ENCODE data around the gene RDX. TPM values are rescaled to one million over a fixed set of nuclear protein-coding genes. Genes with fewer than 3 reads are reported as not detected.

Gene RDX
- total and polyA plus RNA-seq, 2 of the 13 experiments (the other 11 are each of a cell fraction or from before 2014, with no cell fraction given) = 20.7 to 63.1 TPM

DNA sequence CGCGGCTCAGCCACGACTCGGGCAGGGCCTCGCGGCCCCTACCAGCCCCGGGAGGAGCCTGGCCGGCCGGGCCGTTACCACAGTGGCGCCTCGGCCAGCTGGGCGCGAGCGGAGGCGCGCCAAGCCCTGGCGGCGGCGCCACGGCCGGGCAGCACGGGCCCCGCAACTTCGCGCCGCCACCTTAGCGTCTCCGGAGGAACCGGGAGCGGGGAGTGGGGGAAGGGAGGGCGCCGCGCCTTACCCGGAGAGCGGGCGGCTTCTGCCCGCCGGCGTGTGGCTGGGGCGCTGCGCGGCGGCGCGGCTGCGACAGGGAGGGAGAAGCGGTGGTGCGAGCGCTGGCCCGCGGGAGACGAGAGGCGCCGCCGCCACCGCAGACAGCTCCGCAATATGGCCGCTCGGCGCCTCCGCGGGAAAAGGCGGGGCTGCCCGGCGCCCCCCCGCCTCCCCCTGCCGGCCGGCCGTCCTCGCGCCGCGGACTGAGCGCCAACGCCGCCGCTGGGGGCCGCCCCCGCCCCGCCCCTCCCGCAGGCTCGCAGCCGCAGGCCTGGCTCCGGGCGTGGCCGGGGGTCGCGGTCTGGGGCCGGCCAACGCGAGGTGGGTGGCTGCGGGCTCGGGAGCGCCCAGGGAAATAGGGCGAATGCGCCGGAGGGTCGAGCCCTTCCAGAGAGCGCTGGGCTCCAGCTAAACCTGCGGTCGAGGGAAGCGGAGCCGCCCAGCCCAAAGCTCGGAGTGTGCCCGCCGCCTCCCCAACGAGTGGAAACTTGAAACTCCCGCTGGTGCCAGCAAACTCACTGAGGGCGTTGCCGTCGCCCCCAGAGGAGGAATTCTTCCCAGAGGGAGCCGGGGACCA, at the start of gene RDX (continued):
- TF ChIP-seq, protein P1, sequence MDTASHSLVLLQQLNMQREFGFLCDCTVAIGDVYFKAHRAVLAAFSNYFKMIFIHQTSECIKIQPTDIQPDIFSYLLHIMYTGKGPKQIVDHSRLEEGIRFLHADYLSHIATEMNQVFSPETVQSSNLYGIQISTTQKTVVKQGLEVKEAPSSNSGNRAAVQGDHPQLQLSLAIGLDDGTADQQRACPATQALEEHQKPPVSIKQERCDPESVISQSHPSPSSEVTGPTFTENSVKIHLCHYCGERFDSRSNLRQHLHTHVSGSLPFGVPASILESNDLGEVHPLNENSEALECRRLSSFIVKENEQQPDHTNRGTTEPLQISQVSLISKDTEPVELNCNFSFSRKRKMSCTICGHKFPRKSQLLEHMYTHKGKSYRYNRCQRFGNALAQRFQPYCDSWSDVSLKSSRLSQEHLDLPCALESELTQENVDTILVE (CRISPR knock-in tag; IDR thresholded peaks at IDR 0.05) = no peak
- TF ChIP-seq NFE2L2 (IDR thresholded peaks at IDR 0.05; ENCODE audit: low read length) (no peak), ZNF569 (CRISPR knock-in tag; IDR thresholded peaks at IDR 0.05; ENCODE audit: borderline replicate concordance) (no peak), SP5 (CRISPR knock-in tag; IDR thresholded peaks at IDR 0.05; ENCODE audit: borderline replicate concordance, low read depth) (0 out of 2 replicates have a peak, but pooled peaks have one; percentile 22), KLF13 (CRISPR knock-in tag; IDR thresholded peaks at IDR 0.05) (no peak), ZFP36L2 (CRISPR knock-in tag; IDR thresholded peaks at IDR 0.05) (no peak), FOXP1 (IDR thresholded peaks at IDR 0.05) (no peak), FOXP1 (CRISPR knock-in tag; IDR thresholded peaks at IDR 0.05) (no peak), PRPF4 (IDR thresholded peaks at IDR 0.05; ENCODE audit: low read depth, low read length, poor library complexity, severe bottlenecking) (no peak), ZNF768 (CRISPR knock-in tag; IDR thresholded peaks at IDR 0.05) (no peak), ZMYM4 (CRISPR knock-in tag; IDR thresholded peaks at IDR 0.05) (peak; percentile 17; the same call in 1 of the 2 replicates), ZNF224 (CRISPR knock-in tag; IDR thresholded peaks at IDR 0.05) (no peak), IRX3 (CRISPR knock-in tag; IDR thresholded peaks at IDR 0.05; ENCODE audit: borderline replicate concordance, low read depth) (0 out of 2 replicates have a peak, but pooled peaks have one; percentile 44), ZSCAN20 (CRISPR knock-in tag; IDR thresholded peaks at IDR 0.05; ENCODE audit: borderline replicate concordance) (peak; percentile 56; the same call in 1 of the 2 replicates), SKI (IDR thresholded peaks at IDR 0.05; ENCODE audit: partially characterized antibody) (peak; percentile 81), ZNF367 (CRISPR knock-in tag; IDR thresholded peaks at IDR 0.05; ENCODE audit: borderline replicate concordance) (no peak), RBFOX2 (IDR thresholded peaks at IDR 0.05; ENCODE audit: low read depth, low read length) (peak; percentile 77), PITX1 (CRISPR knock-in tag; IDR thresholded peaks at IDR 0.05) (no peak)
- TF ChIP-seq, protein P2, sequence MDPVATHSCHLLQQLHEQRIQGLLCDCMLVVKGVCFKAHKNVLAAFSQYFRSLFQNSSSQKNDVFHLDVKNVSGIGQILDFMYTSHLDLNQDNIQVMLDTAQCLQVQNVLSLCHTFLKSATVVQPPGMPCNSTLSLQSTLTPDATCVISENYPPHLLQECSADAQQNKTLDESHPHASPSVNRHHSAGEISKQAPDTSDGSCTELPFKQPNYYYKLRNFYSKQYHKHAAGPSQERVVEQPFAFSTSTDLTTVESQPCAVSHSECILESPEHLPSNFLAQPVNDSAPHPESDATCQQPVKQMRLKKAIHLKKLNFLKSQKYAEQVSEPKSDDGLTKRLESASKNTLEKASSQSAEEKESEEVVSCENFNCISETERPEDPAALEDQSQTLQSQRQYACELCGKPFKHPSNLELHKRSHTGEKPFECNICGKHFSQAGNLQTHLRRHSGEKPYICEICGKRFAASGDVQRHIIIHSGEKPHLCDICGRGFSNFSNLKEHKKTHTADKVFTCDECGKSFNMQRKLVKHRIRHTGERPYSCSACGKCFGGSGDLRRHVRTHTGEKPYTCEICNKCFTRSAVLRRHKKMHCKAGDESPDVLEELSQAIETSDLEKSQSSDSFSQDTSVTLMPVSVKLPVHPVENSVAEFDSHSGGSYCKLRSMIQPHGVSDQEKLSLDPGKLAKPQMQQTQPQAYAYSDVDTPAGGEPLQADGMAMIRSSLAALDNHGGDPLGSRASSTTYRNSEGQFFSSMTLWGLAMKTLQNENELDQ (CRISPR knock-in tag; IDR thresholded peaks at IDR 0.05; ENCODE audit: borderline replicate concordance) = no peak
- TF ChIP-seq, protein P3, sequence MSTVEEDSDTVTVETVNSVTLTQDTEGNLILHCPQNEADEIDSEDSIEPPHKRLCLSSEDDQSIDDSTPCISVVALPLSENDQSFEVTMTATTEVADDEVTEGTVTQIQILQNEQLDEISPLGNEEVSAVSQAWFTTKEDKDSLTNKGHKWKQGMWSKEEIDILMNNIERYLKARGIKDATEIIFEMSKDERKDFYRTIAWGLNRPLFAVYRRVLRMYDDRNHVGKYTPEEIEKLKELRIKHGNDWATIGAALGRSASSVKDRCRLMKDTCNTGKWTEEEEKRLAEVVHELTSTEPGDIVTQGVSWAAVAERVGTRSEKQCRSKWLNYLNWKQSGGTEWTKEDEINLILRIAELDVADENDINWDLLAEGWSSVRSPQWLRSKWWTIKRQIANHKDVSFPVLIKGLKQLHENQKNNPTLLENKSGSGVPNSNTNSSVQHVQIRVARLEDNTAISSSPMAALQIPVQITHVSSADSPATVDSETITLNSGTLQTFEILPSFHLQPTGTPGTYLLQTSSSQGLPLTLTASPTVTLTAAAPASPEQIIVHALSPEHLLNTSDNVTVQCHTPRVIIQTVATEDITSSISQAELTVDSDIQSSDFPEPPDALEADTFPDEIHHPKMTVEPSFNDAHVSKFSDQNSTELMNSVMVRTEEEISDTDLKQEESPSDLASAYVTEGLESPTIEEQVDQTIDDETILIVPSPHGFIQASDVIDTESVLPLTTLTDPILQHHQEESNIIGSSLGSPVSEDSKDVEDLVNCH (CRISPR knock-in tag; IDR thresholded peaks at IDR 0.05) = no peak

Measured in HepG2 (cell line).